Tongue (tissue), 2 donors: ENCODE data around the gene TST. TPM values are rescaled to one million over a fixed set of nuclear protein-coding genes. Genes with fewer than 3 reads are reported as not detected.
A peak's percentile ranks its signal among the peaks of the same experiment; 100 is the strongest.

Source experiments
- DNase-seq: peaks from one replicate; pipeline ENCODE4 v3.0.0-alpha.2; 2015
- total RNA-seq: library from RNA; depleted of rRNA; stranded (reverse); fragments of >200 nt; gene quantifications from one replicate; pipeline ENCODE4 v1.2.3, GENCODE V29; 2014

The TST gene
- total RNA-seq = 28.3 TPM

DNA sequence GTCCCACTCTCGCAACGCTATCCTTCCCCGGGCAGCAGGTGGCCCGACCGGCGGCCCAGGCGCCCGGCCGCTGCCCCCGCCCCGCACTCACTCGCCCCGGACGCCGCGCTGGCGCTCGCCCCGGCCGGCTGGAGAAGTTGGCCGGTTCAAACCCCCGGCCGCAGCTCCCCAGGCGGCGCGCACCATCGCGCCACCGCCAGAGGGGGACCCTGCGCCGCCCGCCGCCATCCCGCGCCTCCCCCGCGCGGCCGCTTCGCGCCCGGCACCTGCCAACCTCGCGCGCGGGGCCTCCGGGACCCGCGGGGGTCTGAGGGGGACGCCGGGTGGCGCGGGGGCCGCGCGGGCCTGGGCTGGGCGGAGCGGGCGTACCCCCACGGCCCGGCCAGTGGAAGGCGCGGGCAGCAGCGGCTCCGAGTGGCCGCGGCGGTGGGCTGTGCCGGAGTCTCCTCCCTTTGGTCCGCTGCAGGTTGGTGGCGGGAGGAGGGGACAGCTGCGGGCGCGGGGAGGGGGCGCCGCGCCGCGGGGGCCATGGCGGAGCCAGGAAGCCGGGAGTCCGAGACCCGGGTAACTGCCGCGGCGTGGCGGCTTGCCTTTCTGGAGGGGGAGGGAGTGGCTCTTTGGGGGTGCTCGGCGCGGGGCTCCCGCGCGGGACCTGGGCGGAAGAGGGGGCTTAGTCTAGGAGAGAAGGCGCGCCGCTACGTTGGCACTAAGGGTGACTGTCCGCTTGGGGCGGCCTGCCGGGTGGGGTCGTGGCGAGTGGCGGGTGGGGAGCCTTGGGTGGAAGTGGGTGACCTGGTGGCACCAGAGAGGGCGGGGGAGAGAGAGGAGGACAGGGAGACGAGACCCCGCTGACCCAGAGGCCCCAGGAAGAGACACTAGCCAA, at the start of gene TST, which contains the start of gene MPST:
Gene TST, minus strand, starts transcription at position 139 of the 883 bp plus-strand sequence. CDS start 715 bp downstream, outside the sequence.
Gene MPST, plus strand, starts transcription at position 434 of the 883 bp plus-strand sequence. Its CDS starts 95 bp downstream, at position 529.
- DNase-seq = peak; percentile 91

DNA sequence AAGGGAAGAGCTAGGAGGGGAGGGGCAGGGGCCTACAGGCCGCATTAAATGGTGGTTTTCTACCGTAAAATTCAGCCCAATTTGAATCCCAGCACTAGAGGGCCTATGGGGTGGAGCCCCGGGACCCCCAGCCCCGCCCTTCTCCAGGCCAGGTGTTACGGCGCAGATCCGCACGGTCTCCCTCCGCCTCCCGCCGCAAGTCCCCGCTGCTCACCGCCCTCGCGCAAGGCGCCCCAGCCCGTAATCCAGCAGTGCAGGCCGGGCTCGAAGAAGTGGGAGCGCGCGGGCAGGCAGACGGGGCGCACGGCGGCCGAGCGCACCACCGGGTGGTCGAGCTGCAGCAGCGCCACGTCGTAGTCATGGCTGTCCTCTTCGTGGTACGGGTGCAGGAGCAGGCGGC, 49.6 kb upstream of the TST start:
- DNase-seq = peak; percentile 32

DNA sequence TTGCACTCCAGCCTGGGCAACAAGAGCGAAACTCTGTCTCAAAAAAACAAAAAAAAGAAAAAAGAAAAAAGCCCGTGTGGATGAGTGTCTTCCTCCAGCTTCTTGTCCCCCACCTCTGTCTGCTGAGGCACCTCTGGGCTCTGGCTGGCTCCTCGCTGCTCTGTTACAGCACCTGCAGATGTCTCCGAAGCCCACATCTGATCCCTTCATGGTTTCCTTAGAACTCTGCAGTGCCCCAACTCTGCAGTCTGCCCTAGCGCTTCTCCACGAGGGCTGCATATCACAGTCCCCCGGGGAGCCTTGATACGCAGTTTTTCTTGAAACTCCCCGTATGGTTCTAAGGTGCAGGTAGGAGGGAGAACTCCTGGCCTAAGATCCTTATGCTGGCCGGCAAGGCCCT, 48.2 kb upstream of the TST start:
- DNase-seq = no peak

DNA sequence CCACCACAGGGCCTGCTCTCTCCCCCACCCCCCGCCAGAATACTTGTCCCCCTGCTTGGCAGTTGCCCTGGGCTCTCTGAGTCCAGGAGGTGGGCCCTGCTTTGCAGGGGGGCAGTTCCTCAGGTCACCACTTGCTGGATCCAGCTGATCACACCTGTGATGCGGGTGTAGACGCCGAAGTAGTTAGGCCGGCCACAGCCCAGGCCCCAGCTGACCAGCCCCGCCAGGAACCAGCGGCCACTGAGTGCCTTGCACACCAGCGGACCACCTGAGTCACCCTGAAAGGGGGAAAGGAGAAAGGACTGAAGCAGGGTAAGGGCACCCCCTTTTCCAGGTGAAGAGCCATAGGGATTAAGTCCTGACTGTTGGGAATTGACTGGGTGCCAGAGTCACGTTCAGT, 46.7 kb upstream of the TST start:
- DNase-seq = no peak

DNA sequence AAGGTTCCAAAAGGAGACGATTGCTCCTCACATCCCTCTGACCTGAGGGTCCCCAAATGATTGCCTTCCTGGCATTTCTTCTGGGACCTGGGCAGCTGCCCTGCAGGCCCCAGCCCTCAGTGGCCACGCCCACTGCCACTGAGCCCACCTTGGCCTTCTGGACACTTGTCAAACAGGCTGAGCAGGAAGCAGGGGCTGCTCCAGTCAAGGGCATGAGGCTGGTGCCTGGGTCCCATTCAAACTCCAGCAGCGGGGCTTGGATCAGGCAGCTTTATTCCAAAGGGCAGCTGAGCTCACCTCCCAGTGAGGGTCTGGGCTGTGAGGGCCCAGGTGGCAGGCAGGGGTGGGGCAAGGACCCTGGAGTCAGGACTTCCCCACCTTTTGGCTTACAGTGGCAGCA, 45.9 kb upstream of the TST start:
- no peak for DNase-seq

DNA sequence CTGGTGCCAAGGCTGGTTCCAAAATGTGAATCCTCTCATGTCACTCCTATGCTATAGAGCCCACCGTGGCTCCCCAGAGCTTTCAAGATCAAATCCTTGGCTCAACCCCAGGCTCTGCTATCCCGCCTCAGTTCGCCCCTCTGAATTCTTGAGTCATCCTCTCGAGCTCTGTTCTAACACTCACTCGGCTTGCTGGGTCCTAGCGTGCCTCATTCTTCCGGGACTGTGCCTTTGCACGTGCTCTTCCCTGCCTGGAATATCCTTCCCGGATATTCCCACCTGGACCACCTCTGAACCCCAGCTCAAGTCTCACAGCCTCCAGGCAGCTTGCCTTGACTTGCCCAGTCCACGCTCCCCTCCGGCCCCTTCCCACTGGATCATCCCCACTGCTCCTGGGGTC, 45.3 kb upstream of the TST start:
- no peak for DNase-seq

DNA sequence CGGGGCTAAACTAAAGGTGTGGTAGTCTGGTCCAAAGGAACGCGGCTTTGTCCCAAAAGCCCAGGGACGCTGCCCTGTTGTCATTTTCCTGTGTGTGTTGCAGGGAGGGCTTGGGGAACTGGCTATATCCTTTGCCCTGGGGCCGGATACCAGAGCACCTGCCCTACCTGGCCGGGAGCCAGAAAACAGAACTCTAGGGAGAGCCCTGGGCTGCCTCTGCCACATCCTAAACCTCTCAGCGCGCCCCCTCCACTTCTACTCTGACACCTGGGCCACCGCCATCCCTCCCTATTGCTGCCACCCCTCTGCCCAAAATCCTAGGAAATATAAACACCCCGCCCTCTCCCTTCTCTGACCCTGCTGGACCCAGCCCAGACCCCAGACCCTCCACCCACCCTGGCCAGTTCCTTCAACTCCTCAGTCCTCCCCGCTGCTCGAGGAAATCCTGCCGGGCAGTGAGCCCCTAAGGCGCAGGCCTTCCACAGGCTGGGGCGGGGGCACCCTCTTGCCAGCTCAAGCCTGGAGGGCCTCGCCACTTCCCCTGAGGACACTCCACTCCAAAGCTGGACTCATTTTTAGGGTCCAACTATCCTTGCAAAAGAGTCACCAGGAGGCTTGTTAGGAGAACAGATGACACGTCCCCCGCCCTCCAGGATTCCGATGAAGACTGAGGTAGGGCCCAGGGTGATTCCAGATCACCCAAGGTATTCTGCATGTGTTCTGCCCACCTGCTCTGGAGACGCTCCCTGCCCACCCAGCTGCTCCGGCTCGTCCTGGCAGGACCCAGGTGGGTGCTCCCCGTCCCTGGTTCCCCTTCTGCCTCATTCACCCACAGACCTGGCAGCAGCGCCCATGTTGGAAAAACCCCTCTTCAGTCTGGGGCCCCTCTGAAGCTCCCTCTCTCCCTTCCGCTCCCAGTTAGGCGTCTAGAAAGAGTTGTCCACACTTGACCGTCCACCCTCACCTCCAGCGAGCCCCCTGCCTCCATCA, 44.5 kb upstream of the TST start:
- peak; percentile 40 for DNase-seq

DNA sequence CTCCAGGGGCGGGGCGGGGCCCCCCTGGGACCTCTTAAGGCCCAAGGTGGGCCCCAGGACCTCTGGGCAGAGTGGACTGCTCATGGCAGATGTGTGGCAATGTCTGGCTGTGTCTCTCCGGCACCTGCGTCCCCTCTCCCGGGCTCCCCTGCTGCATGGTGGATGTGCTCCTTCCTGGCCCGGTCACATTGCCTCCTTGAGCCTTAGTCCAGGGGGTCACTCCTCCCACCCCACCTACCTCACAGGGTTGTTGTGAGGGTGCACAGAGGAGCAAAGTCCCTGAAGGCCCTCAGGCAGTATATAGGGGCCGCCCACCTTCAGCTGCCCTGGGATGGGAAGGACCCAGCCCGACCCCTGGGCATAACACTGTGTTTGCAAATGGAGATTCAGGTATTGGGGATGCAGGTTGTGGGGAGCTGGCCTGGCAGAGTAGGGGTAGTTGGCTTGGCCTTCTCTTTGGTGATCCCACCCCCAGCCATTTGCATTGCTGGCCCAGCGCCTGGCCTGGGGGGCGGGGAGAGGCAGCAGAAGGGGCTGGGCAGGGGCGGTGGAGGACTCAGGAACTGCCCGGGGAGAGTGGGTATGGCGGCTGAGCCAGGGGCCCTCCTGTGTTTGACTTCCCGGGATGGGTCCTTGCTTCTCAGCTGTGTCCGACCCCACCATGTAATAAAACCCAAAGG, 43.6 kb upstream of the TST start:
- no peak for DNase-seq

DNA sequence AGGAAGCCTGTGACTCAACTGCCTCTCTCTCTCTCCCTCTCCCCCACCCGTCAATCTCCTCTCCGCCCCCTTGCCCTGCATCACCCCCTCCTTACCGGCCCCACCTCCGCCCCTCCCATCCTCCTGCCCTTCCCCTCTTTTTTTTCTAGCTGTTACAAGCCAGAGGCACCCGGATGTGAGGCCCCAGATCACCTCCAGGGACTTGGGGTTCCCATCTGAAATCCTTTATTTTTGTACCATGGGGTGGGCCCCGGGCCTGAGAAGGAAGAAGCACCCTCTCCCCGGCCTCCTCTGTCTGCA, 43.1 kb upstream of the TST start:
- DNase-seq = no peak

DNA sequence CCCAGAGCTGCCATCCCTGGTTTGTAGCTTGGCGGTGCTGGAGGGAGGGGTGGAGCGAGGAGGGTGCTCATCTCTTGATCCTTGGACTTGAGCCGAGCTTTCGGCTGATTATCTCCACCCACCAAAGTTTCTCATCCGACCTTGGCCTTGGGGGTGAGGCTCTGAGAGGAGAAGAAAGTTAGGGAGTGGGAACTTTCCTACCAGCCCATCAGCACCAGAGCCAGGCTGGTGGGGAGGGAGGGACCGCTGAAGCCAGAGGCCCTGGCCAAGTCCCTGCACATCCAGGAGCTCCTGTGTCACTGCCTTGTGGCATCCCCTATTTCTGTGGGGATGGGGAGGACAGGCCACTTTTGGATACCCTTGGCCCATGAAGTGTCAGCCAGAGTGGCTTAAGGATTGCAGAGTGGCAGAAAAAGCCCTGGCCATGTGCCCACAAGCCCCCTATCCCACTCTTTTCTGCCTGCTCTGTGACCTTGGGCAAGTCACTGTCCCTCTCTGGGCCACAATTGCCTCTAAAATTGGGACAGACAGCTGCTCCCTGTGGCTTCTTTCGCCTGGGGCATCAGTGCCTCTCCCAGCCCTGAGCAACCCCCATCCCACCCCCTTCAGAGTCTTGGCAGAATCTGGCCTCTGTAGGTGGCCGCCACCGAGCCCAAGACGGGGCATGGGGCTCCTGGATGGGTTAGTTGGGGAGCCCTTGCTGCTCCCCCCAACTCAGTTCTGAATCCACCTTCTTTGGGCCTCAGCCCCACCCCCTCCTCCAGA, 42.5 kb upstream of the TST start:
- DNase-seq = no peak

DNA sequence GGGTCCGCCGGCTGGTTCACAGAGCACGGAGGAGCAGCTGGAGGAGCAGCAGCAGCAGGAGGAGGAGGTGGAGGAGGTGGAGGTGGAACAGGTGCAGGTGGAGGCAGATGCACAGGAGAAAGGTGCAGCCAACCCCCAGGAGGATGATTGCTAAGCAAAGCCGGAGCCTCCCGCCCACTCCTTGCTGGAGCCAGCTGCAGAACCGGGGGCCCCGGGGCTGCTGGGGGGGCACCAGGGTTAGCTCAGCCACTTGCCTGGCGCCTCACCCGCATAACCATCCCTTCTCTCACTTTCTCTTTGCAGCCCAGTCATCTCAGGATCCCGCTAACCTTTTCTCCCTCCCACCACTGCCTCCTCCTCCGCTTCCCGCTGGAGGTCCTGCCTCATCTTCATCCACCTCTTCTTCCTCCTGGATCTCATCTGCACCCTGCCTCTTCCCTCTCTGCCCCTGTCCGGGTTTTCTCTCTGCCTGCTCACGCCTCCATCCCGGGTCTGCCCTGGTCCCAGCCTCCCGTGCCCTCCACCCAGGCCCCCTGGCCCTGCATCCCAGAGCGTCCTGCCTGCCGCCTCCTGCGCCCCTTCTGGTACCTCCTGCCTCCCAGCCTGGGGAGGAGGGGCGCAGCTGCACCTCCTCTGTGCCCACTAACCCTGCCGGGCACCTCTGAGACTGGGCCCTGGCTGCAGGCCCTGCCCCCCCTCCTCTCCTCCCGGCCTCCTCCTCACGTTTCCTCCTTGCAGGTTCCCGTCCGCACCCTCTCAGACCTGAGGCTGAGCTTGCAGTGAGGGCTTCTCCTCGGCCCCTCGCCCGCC, 41.8 kb upstream of the TST start:
- no peak for DNase-seq

DNA sequence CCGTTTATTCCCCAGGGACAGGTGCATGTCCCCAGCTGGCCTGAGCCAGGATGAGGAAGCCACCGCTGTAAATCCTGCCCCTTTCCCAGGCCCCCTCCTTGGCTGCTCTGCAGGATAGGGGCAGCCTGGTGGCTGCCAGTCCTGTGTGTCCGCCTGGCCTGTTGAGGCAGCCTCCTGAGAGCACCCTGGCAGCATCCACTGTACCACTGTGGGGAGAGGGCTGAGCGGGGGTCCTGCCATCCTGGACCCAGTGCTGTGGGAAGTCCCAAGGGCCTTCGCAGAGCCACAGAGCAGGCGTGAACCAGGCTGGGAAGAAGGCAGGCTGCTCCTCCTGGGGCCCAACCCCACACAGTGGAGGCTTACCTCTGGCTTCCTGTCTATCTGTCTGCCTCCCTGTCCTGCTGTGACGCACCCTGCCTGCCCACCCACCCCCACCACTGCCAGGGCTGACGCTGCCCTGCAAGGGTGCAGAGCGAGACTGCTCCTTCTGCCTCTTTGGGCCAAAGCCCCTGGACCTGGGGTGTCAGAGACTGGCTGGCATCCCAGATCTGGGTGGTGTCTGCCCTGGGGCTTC, 40.7 kb upstream of the TST start:
- DNase-seq = no peak

DNA sequence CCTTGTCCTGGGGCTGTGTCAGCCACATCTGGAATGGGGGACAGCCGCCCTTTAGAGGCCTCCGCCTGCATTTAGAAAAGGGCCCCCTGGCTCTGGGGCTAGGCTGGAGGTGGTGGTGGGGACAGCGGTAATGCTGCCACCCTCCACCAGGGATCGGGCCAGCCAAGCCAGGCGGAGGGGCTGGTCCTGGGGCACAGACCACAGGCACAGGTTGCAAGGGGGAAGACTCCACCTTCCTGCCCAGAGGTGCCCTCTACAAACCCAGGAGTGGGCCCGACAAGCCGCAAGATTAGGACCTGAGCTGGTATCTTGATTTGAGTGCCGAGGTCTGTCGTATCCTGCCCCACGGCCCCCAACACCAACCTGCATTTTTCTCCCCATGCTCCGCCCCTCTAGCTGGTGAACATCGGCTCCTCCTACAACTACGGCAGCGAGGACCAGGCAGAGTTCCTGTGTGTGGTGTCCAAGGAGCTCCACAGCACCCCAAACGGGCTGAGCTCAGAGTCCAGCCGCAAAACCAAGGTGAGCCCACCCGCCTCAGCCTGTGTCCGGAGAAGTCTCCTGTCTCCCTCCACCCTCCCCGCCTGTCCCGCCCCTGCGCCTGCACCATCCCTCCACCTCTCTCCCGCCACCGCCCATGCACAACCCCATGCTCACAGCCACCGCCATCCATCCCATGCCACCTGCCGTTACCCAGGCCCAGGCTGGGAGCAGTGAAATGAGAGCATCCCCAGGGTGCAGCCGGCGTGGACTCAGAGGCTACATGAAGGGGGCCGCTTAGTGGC, 39.9 kb upstream of the TST start:
- no peak for DNase-seq

DNA sequence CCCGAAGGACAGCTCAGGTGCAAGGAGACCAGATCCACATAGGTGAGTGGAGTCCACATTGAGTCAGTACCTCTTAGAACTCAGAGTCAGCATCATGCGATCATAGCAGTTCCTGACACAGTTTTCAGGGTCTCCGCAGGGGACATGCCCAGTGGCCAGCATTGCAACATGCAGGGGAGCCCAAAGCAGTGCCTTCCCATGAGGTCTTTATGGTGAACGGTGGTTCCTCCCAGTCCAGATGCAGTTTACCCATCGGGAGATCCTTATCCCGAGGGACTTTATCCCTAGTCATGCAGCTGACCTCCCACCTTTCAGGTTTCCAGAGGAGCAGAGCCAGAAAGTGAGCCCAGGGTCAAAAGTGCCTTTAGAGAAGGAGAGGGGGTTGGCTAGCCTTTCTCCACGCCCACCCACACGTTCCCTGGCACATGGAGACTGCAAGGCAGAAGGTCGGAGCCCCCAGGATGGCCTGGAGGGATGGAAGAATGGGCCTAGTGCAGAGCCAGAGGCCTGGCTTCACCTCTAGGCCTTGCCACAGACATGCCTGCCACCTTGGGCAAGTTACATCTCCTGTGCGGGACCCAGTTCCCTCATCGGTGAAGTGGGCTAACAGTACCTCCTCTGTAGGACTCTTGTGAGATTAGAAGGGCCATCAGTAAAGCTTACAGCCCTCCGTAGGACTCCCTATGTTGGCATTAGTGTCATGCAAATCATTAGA, 38.7 kb upstream of the TST start:
- no peak for DNase-seq

DNA sequence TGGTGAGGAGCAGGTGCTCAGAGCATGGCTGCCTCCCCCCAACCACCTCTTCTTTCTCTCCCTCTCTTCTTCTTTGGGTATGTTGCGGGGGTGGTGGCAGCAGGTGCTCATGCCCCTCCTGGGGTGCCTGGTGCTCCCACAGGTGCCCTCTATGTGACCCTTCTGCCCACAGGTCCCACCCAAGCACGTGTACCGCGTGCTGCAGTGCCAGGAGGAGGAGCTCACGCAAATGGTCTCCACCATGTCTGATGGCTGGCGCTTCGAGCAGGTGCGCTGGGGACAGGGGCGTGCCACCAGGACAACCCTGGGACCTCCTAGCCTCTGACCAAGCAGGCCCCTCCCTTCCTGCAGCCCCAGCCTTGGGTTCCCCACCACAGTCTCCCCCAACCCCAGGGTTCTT, 38.0 kb upstream of the TST start:
- no peak for DNase-seq

DNA sequence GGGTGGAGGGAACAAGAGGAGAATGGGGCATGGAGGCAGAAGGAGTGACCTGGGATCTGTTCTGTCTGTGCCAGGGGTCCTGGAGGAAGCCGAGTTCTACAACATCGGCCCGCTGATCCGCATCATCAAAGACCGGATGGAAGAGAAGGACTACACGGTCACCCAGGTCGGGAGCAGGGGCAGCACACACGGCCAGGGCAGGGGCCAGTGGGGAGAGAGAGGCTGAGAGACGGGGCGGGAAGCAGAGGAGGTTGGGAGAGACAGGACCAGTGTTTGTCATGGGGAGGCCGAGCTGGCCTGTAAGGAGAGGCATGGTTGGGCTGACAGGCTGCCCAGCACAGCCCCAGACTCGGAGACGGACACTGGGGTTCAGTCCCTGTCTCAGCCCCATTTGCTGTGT, 37.0 kb upstream of the TST start:
- no peak for DNase-seq

DNA sequence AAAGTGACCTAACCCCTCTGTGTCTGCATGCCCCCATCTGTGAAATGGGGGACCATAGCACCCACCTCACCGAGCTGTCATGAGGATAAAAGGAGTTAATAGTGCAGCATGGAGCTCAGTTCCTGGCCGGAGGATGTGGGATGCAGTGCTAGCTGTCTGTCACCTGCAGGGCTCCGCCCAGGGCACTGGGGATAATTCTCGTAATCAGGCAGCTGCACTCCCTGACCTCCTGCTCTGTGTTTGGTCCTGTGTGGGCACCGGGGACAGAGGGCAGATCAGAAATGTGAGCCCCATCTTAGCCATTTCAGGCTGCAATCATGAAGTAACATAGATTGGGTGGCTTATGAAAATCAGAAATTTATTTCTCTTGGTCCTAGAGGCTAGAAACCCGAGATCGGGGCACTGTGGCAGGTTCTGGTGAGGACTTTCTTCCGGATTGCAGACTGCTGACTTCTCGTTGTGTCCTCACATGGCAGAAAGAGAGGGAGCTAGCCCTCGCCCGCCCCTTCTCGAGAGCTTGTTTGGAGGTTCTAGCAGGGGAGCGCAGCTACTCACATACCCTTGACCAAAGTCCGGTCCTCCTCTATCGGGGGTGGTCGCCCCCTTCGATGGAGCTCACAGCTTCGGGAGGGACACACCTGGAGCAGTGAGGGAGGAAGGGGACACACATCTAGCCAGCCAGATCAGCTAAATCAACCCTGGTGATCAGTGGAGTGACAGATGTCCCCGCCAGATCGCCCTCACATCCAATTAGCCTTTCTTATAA, 35.5 kb upstream of the TST start:
- DNase-seq = no peak

DNA sequence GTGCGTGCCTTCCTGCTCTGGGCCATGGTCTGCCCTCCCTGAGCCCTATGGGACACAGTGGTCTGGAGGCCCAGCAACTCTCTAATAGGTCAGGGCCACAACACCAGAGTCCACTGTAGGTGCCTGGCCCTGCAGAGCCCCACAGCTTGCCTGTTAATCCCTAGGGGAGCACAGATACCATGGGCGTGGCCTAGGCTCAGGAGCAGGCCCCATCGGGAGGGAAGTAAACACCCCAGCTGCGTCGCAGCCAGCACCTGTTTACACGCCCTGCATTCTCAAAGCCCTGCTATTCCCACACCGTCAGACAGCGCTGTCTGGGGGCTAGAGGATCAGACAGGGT, 34.8 kb upstream of the TST start:
- peak; percentile 41 for DNase-seq
